Measurements from ENCODE around the gene SLAMF9.

SLAMF9 gene

DNA sequence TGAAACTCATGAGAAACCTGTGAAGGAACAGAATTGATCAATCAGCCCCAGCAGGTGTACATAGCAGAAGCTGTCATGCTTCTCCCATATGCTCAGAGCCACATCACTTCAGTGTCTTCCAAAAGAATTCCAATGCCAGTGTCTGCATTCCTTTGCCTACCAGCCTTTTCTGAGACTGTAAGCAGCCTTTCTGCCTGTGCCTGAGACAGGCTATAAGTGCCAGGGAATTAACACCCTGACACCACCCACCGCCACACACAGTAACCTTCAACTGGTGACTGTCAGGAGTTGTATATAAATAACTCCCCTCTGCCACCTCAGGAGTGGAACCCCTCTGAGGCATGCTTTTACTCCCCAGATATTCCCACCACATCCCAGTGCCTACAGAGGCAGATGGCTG is 38.1 kb upstream of the SLAMF9 start:
- TF ChIP-seq EZH2 (optimal IDR thresholded peaks at IDR 0.05; ENCODE audit: low read depth, low read length): no peak
- TF ChIP-seq, protein P1, sequence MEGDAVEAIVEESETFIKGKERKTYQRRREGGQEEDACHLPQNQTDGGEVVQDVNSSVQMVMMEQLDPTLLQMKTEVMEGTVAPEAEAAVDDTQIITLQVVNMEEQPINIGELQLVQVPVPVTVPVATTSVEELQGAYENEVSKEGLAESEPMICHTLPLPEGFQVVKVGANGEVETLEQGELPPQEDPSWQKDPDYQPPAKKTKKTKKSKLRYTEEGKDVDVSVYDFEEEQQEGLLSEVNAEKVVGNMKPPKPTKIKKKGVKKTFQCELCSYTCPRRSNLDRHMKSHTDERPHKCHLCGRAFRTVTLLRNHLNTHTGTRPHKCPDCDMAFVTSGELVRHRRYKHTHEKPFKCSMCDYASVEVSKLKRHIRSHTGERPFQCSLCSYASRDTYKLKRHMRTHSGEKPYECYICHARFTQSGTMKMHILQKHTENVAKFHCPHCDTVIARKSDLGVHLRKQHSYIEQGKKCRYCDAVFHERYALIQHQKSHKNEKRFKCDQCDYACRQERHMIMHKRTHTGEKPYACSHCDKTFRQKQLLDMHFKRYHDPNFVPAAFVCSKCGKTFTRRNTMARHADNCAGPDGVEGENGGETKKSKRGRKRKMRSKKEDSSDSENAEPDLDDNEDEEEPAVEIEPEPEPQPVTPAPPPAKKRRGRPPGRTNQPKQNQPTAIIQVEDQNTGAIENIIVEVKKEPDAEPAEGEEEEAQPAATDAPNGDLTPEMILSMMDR (IDR thresholded peaks at IDR 0.05; ENCODE audit: low read length): no peak
- no peak for TF ChIP-seq EZH2phosphoT487 (IDR thresholded peaks at IDR 0.05; ENCODE audit: low read length)
- Histone ChIP-seq H3K9me2 (replicated peaks; ENCODE audit: insufficient read depth, low read length) (no peaks in the 10 kb centered on the region), H4K20me1 (ENCODE audit: insufficient read depth, low read length) (no peaks in the 10 kb centered on the region), H3K79me2 (ENCODE audit: low read length) (no peaks in the 10 kb centered on the region), H3K4me1 (ENCODE audit: low read length) (no peaks in the 10 kb centered on the region), H3K4me3 (ENCODE audit: low read length) (no peak overlapping the region), H3K9me3 (replicated peaks; ENCODE audit: insufficient read depth, low read length) (no peaks in the 10 kb centered on the region), H3K27me3 (replicated peaks; ENCODE audit: insufficient read depth, low read length) (no peaks in the 10 kb centered on the region), H3K36me3 (replicated peaks; ENCODE audit: insufficient read depth, low read length) (no peaks in the 10 kb centered on the region), H3K27ac (ENCODE audit: low read length) (no peak overlapping the region), H3F3A (ENCODE audit: insufficient read depth, low read length) (no peaks in the 10 kb centered on the region), H3K4me2 (ENCODE audit: low read depth, low read length) (no peak overlapping the region), H3K9ac (ENCODE audit: low read length) (no peak overlapping the region), H2AFZ (ENCODE audit: low read length) (no peak overlapping the region)
- DNase-seq: no peak

DNA sequence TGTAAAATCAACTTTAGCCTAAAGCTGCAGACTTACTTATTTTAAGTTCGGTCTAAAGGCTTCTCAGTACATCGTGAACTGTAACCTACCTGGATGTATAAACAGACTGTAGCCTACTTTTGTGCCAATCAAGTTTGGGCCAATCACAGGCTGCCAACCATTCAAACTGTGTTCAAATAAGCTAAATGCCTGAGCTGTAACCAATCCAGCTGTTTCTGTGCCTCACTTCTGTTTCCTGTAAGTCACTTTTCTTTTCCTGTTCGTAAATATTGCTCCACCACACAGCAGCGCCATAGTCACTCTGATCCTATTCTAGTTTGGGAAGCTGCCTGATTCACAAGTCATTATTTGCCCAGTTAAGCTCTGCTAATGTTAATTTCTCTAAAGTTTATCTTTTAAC is 37.5 kb upstream of the SLAMF9 start:
- Histone ChIP-seq H3K27me3 (replicated peaks; ENCODE audit: insufficient read depth, low read length) (no peaks in the 10 kb centered on the region), H3K36me3 (replicated peaks; ENCODE audit: insufficient read depth, low read length) (no peaks in the 10 kb centered on the region), H3K79me2 (ENCODE audit: low read length) (no peaks in the 10 kb centered on the region), H3K9ac (ENCODE audit: low read length) (no peak overlapping the region), H3K4me1 (ENCODE audit: low read length) (no peaks in the 10 kb centered on the region), H3K4me2 (ENCODE audit: low read depth, low read length) (no peak overlapping the region), H4K20me1 (ENCODE audit: insufficient read depth, low read length) (no peaks in the 10 kb centered on the region), H3K27ac (ENCODE audit: low read length) (no peak overlapping the region), H3K9me3 (replicated peaks; ENCODE audit: insufficient read depth, low read length) (no peaks in the 10 kb centered on the region), H3K4me3 (ENCODE audit: low read length) (no peak overlapping the region), H2AFZ (ENCODE audit: low read length) (no peak overlapping the region), H3K9me2 (replicated peaks; ENCODE audit: insufficient read depth, low read length) (no peaks in the 10 kb centered on the region), H3F3A (ENCODE audit: insufficient read depth, low read length) (no peaks in the 10 kb centered on the region)
- TF ChIP-seq, protein P1 (IDR thresholded peaks at IDR 0.05; ENCODE audit: low read length): no peak
- TF ChIP-seq EZH2 (optimal IDR thresholded peaks at IDR 0.05; ENCODE audit: low read depth, low read length) (no peak), EZH2phosphoT487 (IDR thresholded peaks at IDR 0.05; ENCODE audit: low read length) (no peak)
- no peak for DNase-seq

DNA sequence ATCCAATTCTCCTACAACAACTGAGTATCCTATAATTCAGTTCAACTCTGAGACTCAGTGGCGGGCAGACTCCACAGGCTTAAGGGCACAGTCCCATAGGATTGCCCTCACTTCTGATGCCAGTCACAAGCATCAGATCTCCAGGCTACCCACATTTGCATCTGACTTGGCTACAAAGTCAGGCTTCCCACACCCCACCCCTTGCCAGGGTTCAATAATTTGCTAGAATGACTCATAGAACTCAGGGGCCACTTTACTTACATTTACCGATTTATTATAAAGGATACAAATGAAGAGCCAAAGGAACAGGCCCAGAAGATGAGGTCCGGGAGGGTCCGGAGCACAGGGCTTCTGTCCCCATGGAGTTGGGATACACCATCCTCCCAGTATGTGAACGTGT is 36.0 kb upstream of the SLAMF9 start:
- Histone ChIP-seq H3K9me2 (replicated peaks; ENCODE audit: insufficient read depth, low read length) (no peaks in the 10 kb centered on the region), H3F3A (ENCODE audit: insufficient read depth, low read length) (no peaks in the 10 kb centered on the region), H3K79me2 (ENCODE audit: low read length) (no peaks in the 10 kb centered on the region), H3K27ac (ENCODE audit: low read length) (no peak overlapping the region), H2AFZ (ENCODE audit: low read length) (no peak overlapping the region), H3K4me2 (ENCODE audit: low read depth, low read length) (no peak overlapping the region), H3K9me3 (replicated peaks; ENCODE audit: insufficient read depth, low read length) (no peaks in the 10 kb centered on the region), H3K4me3 (ENCODE audit: low read length) (no peak overlapping the region), H3K27me3 (replicated peaks; ENCODE audit: insufficient read depth, low read length) (no peaks in the 10 kb centered on the region), H3K9ac (ENCODE audit: low read length) (no peak overlapping the region), H4K20me1 (ENCODE audit: insufficient read depth, low read length) (no peaks in the 10 kb centered on the region), H3K4me1 (ENCODE audit: low read length) (no peaks in the 10 kb centered on the region), H3K36me3 (replicated peaks; ENCODE audit: insufficient read depth, low read length) (no peaks in the 10 kb centered on the region)
- no peak for DNase-seq
- TF ChIP-seq EZH2phosphoT487 (IDR thresholded peaks at IDR 0.05; ENCODE audit: low read length) (no peak), EZH2 (optimal IDR thresholded peaks at IDR 0.05; ENCODE audit: low read depth, low read length) (no peak)
- TF ChIP-seq, protein P1 (IDR thresholded peaks at IDR 0.05; ENCODE audit: low read length): no peak

Measured in MM.1S (cell line).